H1 (cell line): Measurements from ENCODE around the gene TCEA3. TPM values are rescaled to one million over a fixed set of nuclear protein-coding genes. Genes with fewer than 3 reads are reported as not detected.

Experiments
- CTCF ChIA-PET: fragments of 300-600 bp; sonication (Branson Sonifier 250); formaldehyde crosslinking; loops from one replicate; lab custom pipeline; 2021; ENCODE audit not compliant: partially characterized antibody; lab: Charles Lee
- POLR2A ChIA-PET: fragments of 300-600 bp; sonication (Branson Sonifier 250); formaldehyde crosslinking; loops from one replicate; lab custom pipeline; 2021; ENCODE audit warnings: inconsistent platforms; ENCODE audit not compliant: partially characterized antibody; lab: Charles Lee
- DNase-seq, 2 experiments: peaks; one replicate each; pipeline versions ENCODE4 v3.0.0 to v3.0.0-alpha.2; 2010 to 2022; ENCODE audit warnings: low spot score in 2 of 2, low read depth in 1 of 2, mixed read lengths in 1 of 2
- FAIRE-seq: peaks from 2 replicates; lab custom pipeline; 2011; peaks lifted over from hg19 to GRCh38; lab: Jason Lieb, UNC
- H2AFZ ChIP-seq: 2 replicates; pipeline ENCODE4 v1.8.1; 2012; ENCODE audit warnings: low read length, inconsistent platforms
- H2AK5ac ChIP-seq: 2 replicates; pipeline ENCODE4 v1.6.1; 2013; ENCODE audit warnings: low read depth, low read length
- H2BK120ac ChIP-seq: replicated peaks from 2 replicates; pipeline ENCODE3; 2013; ENCODE audit warnings: low read depth, low read length, inconsistent platforms
- H2BK12ac ChIP-seq: 2 replicates; pipeline ENCODE4 v1.6.1; 2013; ENCODE audit warnings: low read depth, low read length
- H2BK15ac ChIP-seq: 2 replicates; pipeline ENCODE4 v1.6.1; 2013; ENCODE audit warnings: low read length
- H2BK20ac ChIP-seq: 2 replicates; pipeline ENCODE4 v1.6.1; 2013; ENCODE audit warnings: low read length
- H2BK5ac ChIP-seq: 2 replicates; pipeline ENCODE4 v1.6.1; 2013; ENCODE audit warnings: low read depth, low read length
- H3K14ac ChIP-seq: 2 replicates; pipeline ENCODE4 v1.6.1; 2013; ENCODE audit warnings: inconsistent platforms; ENCODE audit not compliant: insufficient read length
- H3K18ac ChIP-seq: 2 replicates; pipeline ENCODE4 v1.6.1; 2013; ENCODE audit warnings: low read length; ENCODE audit errors: extremely low read depth
- H3K23ac ChIP-seq: 2 replicates; pipeline ENCODE4 v1.6.1; 2013; ENCODE audit warnings: inconsistent platforms; ENCODE audit not compliant: insufficient read length
- H3K23me2 ChIP-seq: 2 replicates; pipeline ENCODE4 v1.6.1; 2013; ENCODE audit warnings: low read depth, low read length
- H3K27ac ChIP-seq: 2 replicates; pipeline ENCODE4 v1.6.1; 2011; ENCODE audit warnings: low read depth, low read length, inconsistent platforms
- H3K27me3 ChIP-seq, 4 experiments: replicated peaks in 1 of 4; 1 replicate in 1 of 4; 2 replicates in 3 of 4; pipeline versions ENCODE4 v1.6.1 to v1.8.1; 2011 to 2013; ENCODE audit warnings: low read length in 3 of 4, mild to moderate bottlenecking in 3 of 4, inconsistent platforms in 2 of 4, mixed read lengths in 2 of 4, moderate library complexity in 1 of 4; ENCODE audit not compliant: control insufficient read depth in 3 of 4, insufficient read depth in 3 of 4; ENCODE audit errors: extremely low read depth in 1 of 4
- H3K36me3 ChIP-seq, 4 experiments: 2 replicates each; pipeline versions ENCODE4 v1.6.1 to v1.8.1; 2011 to 2013; ENCODE audit warnings: mild to moderate bottlenecking in 4 of 4, low read length in 3 of 4, moderate library complexity in 2 of 4, control low read depth in 1 of 4, inconsistent platforms in 1 of 4; ENCODE audit not compliant: insufficient read depth in 4 of 4, control insufficient read depth in 2 of 4
- H3K4ac ChIP-seq: replicated peaks from 2 replicates; pipeline ENCODE3; 2013; ENCODE audit warnings: low read length, low read depth, mixed read lengths, inconsistent platforms; ENCODE audit not compliant: insufficient read length
- H3K4me1 ChIP-seq, 4 experiments: replicated peaks in 1 of 4; 1 replicate in 1 of 4; 2 replicates in 3 of 4; pipeline versions ENCODE4 v1.6.1 to v1.8.1; 2011 to 2013; ENCODE audit warnings: low read length in 3 of 4, inconsistent platforms in 2 of 4, mixed read lengths in 1 of 4; ENCODE audit not compliant: insufficient read depth in 4 of 4, control insufficient read depth in 3 of 4
- H3K4me2 ChIP-seq, 2 experiments: 2 replicates each; pipeline versions ENCODE4 v1.6.1 to v1.8.1; 2011 to 2013; ENCODE audit warnings: low read depth in 2 of 2, low read length in 2 of 2, control low read depth in 1 of 2, inconsistent platforms in 1 of 2, mild to moderate bottlenecking in 1 of 2; ENCODE audit not compliant: insufficient read depth in 1 of 2
- H3K4me3 ChIP-seq, 4 experiments: fragments of 200-600, 300-600 bp in 1 of 4; sonication (generic), shearing (Covaris generic), sonication (Bioruptor Twin) in 1 of 4; 2 replicates each; pipeline versions ENCODE4 v1.5.1 to v1.8.1; 2011 to 2016; ENCODE audit warnings: low read length in 4 of 4, low read depth in 3 of 4, control low read depth in 2 of 4, inconsistent platforms in 2 of 4, mild to moderate bottlenecking in 2 of 4, mixed read lengths in 1 of 4, moderate library complexity in 1 of 4; ENCODE audit not compliant: insufficient read depth in 2 of 4; ENCODE audit errors: extremely low read depth in 1 of 4
- H3K56ac ChIP-seq: replicated peaks from 2 replicates; pipeline ENCODE3; 2013; ENCODE audit warnings: low read depth, mild to moderate bottlenecking, mixed read lengths, low read length, inconsistent platforms; ENCODE audit not compliant: insufficient read length
- H3K79me1 ChIP-seq: 2 replicates; pipeline ENCODE4 v1.6.1; 2013; ENCODE audit warnings: low read depth, low read length, control low read depth
- H3K79me2 ChIP-seq, 2 experiments: 2 replicates each; pipeline versions ENCODE4 v1.6.1 to v1.8.1; 2012 to 2013; ENCODE audit warnings: low read length in 2 of 2, mild to moderate bottlenecking in 2 of 2, inconsistent platforms in 1 of 2; ENCODE audit not compliant: insufficient read depth in 2 of 2, control insufficient read depth in 1 of 2
- H3K9ac ChIP-seq, 4 experiments: replicated peaks in 1 of 4; 1 replicate in 1 of 4; 2 replicates in 3 of 4; pipeline versions ENCODE4 v1.6.1 to v1.8.1; 2011 to 2013; ENCODE audit warnings: low read depth in 3 of 4, low read length in 3 of 4, control low read depth in 2 of 4, mild to moderate bottlenecking in 2 of 4, moderate library complexity in 2 of 4, inconsistent platforms in 1 of 4; ENCODE audit errors: extremely low read depth in 1 of 4
- H3K9me3 ChIP-seq, 2 experiments: 2 replicates each; pipeline versions ENCODE4 v1.6.1 to v1.8.1; 2012 to 2013; ENCODE audit warnings: mild to moderate bottlenecking in 2 of 2, moderate library complexity in 2 of 2, control low read depth in 1 of 2, inconsistent platforms in 1 of 2, low read depth in 1 of 2, low read length in 1 of 2, mixed read lengths in 1 of 2; ENCODE audit not compliant: insufficient read depth in 2 of 2
- H4K20me1 ChIP-seq, 2 experiments: replicated peaks in 1 of 2; 2 replicates each; pipeline versions ENCODE3 to v1.8.1; 2011 to 2013; ENCODE audit warnings: inconsistent platforms in 2 of 2, low read length in 2 of 2, mild to moderate bottlenecking in 1 of 2; ENCODE audit not compliant: insufficient read depth in 2 of 2, control insufficient read depth in 1 of 2
- H4K5ac ChIP-seq: 2 replicates; pipeline ENCODE4 v1.6.1; 2013; ENCODE audit warnings: low read length, low read depth, mixed read lengths, inconsistent platforms; ENCODE audit not compliant: insufficient read length
- H4K8ac ChIP-seq: 2 replicates; pipeline ENCODE4 v1.8.0; 2013; ENCODE audit warnings: mild to moderate bottlenecking, moderate library complexity, low read length, inconsistent platforms; ENCODE audit not compliant: insufficient read depth; ENCODE audit errors: extremely low read depth
- H4K91ac ChIP-seq: replicated peaks from 2 replicates; pipeline ENCODE3; 2013; ENCODE audit warnings: low read length, mixed read lengths, inconsistent platforms; ENCODE audit not compliant: insufficient read length
- ATF3 ChIP-seq: IDR thresholded peaks from 2 replicates; pipeline ENCODE4 v1.6.1; 2011; ENCODE audit warnings: low read depth, mild to moderate bottlenecking, low read length; ENCODE audit not compliant: insufficient read depth
- CHD1 ChIP-seq: IDR thresholded peaks from 2 replicates; pipeline ENCODE4 v1.6.1; 2012; ENCODE audit warnings: low read depth, low read length, improper control_type of control experiment
- CREB1 ChIP-seq: IDR thresholded peaks from 2 replicates; pipeline ENCODE4 v1.6.1; 2012; ENCODE audit warnings: inconsistent platforms
- E2F6 ChIP-seq: IDR thresholded peaks from 2 replicates; pipeline ENCODE4 v1.6.1; 2012; ENCODE audit warnings: inconsistent platforms
- EP300 ChIP-seq, 2 experiments: IDR thresholded peaks; 1 replicate in 1 of 2; 2 replicates in 1 of 2; pipeline ENCODE4 v1.6.1; 2011 to 2012; ENCODE audit warnings: low read depth in 2 of 2, low read length in 2 of 2, mild to moderate bottlenecking in 2 of 2, borderline replicate concordance in 1 of 2, inconsistent platforms in 1 of 2, moderate library complexity in 1 of 2
- TAF7 ChIP-seq: optimal IDR thresholded peaks from 2 replicates; pipeline ENCODE3; 2011; ENCODE audit warnings: low read depth, mild to moderate bottlenecking, inconsistent platforms, low read length, moderate library complexity, borderline replicate concordance
- USF2 ChIP-seq: IDR thresholded peaks from 2 replicates; pipeline ENCODE4 v1.6.1; 2011; ENCODE audit warnings: low read length, improper control_type of control experiment
- ZNF274 ChIP-seq: IDR thresholded peaks from 2 replicates; pipeline ENCODE4 v1.7.0; 2012; ENCODE audit warnings: low read length, borderline replicate concordance; ENCODE audit errors: extremely low read depth
- WGBS, 2 experiments: shearing (Covaris generic) in 1 of 2; methylation state at CpG; one replicate each; pipeline versions ENCODE4 v1.1.6 to v1.1.7; 2013 to 2015; ENCODE audit warnings: low lambda C conversion rate in 2 of 2, mixed read lengths in 2 of 2, inconsistent platforms in 1 of 2, low coverage in 1 of 2, missing lambda C conversion rate in 1 of 2; ENCODE audit not compliant: insufficient replicate concordance in 2 of 2, insufficient coverage in 1 of 2, insufficient read length in 1 of 2; ENCODE audit errors: extremely low coverage in 1 of 2, missing lambda C conversion rate in 1 of 2; 5-methylcytosine and 5-hydroxymethylcytosine counted together
- polyA plus RNA-seq, 7 experiments: library from polyadenylated mRNA; depleted of rRNA in 3 of 7; stranded (reverse) in 5 of 7; unstranded in 2 of 7; fragments of >200 nt in 5 of 7; fragments of 200-250 nt in 2 of 7; gene quantifications; 1 replicate in 5 of 7; 2 replicates in 1 of 7; 4 replicates in 1 of 7; pipeline versions ENCODE4 v1.2.1 to v1.2.3, GENCODE V29; 2011 to 2013; ENCODE audit warnings: missing spikeins in 2 of 7, mixed read lengths in 2 of 7
- total RNA-seq: library from RNA; stranded (reverse); fragmentation: NEBNext Ultra II Directional; extraction: Animal tissue kit (Norgen Biotek cat#: 25700); gene quantifications from 2 replicates; pipeline ENCODE4 v1.2.1, GENCODE V29; 2021

Gene TCEA3
- total and polyA plus RNA-seq, 2 of the 8 experiments (the other 6 are each of a cell fraction or from before 2014, with no cell fraction given), result 0.08 TPM; not detected in 1

- Histone ChIP-seq H2BK120ac (no peak overlapping the region), H3K4me1 (peaks cover 1 to 11% (median 3%) of the 10 kb centered on the region in 4 experiments; a peak in 6 of 7 replicates), H4K5ac (no peak overlapping the region), H4K91ac (no peak overlapping the region), H4K8ac (no peak overlapping the region; the same call in 1 of the 2 replicates), H3K9me3 (no peaks in the 10 kb centered on the region), H3K14ac (no peak overlapping the region), H3K4ac (no peak overlapping the region), H3K4me2 (no peak overlapping the region), H3K79me2 (no peaks in the 10 kb centered on the region), H3K27me3 (peaks cover 29 to 40% (median 36%) of the 10 kb centered on the region in 4 experiments), H2AK5ac (no peak overlapping the region), H3K79me1 (no peaks in the 10 kb centered on the region), H2BK15ac (no peak overlapping the region), H2BK12ac (no peak overlapping the region), H3K36me3 (peaks cover 0 to 33% (median 11%) of the 10 kb centered on the region in 4 experiments; a peak in 6 of 8 replicates), H3K23me2 (peaks cover 8% of the 10 kb centered on the region; the same call in 1 of the 2 replicates), H3K27ac (no peak overlapping the region), H3K9ac (no peak overlapping the region), H3K18ac (no peak overlapping the region), H2BK20ac (no peak overlapping the region), H2AFZ (no peak overlapping the region), H3K23ac (no peak overlapping the region), H4K20me1 (peaks cover 18 to 20% of the 10 kb centered on the region in 2 experiments), H3K4me3 (no peak overlapping the region), H2BK5ac (no peak overlapping the region), H3K56ac (no peak overlapping the region)
- DNase-seq (no peak), FAIRE-seq (no peak)
- TF ChIP-seq E2F6 (no peak), ZNF274 (no peak), USF2 (no peak), TAF7 (no peak), EP300 (IDR thresholded peaks at IDR 0.05; ENCODE audit: borderline replicate concordance in 1 of 2, low read depth in 2 of 2, low read length in 2 of 2) (no peak), CHD1 (no peak), CREB1 (no peak), ATF3 (no peak)
- ChIA-PET CTCF (interaction anchor here (0.9 to 2.5 kb wide), 2 partner anchors 16 to 229 kb away, joined by 3 to 9 read pairs; no protein-coding TSS in a partner anchor), POLR2A (interaction anchor here (1.8 kb wide), 1 partner anchor 8 kb away, joined by 5 read pairs; no protein-coding TSS in a partner anchor)
- 84% methylated on average over 2 of the region's 2 CpGs; no CpG with 5 or more reads in 1 of the 2 experiments for WGBS, 2 experiments
Observed at GRCh38 chr1:23428136-23428905, 3.8 kb upstream of the TCEA3 start.
